GM21825 (cell line): ENCODE results near the gene MAL.
"Not testable (repeated sequence)": the region's sequence is repeated elsewhere in the genome, so short reads cannot be mapped to it uniquely, and the experiment has no call there.

Experiments
- ATAC-seq: cut with Tn5 transposase; IDR thresholded peaks from one replicate; pipeline ENCODE4 v1.9.1; 2021; ENCODE audit warnings: mild to moderate bottlenecking, moderate library complexity; ENCODE audit not compliant: unreplicated experiment

MAL gene

DNA sequence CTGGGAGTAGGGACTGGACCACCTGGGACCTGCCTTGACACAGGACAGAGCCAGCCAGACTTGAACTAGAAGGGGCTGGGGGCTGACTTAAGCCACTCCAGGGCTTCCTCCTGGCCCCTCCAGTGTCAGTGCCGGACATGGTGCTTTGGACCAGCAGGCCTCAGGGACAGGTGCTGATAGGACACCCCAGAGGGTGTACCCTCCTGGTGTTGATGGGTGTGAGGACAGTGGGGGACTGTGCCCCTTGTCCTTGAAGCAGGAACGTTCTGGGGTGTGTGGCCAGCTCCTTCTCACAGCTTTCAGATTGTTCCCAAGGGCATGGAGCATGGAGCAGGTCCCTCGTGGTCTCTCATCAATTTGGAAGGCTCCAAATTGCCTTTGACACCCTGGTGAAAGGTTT, 6.8 kb downstream of the MAL start:
- no peak for ATAC-seq

- ATAC-seq = no peak
Measured at GRCh38 chr2:95032868-95033603, 7.5 kb downstream of the MAL start.

DNA sequence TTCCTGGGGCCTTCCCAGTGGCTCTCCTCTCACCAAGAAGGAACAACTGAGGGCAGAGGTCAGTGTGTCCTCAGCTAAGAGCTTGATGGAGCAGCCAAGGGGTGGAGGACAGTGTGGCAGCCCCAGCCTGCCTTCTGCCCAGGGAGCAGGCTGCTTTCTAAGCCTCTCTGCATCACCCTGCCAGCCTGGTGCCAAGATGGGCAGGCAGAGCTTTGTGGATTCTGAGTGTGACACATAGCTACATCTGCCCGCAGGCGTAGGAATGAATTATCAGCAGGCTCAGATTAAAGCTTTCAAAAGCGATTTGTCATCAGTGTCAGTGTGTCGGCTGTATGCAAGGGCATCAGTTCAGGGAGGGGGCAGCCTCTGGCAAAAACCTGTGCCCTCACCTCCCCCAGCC, 8.7 kb downstream of the MAL start:
- no peak for ATAC-seq

GRCh38 chr2:95034818-95035217, 9.3 kb downstream of the MAL start:
- ATAC-seq = no peak

GRCh38 chr2:95036596-95037383, 11.3 kb downstream of the MAL start:
- no peak for ATAC-seq

- no peak for ATAC-seq
Measured at GRCh38 chr2:95037384-95037839, 11.9 kb downstream of the MAL start.

GRCh38 chr2:95037841-95038585, 12.5 kb downstream of the MAL start:
- not testable (repeated sequence) for ATAC-seq

- ATAC-seq = no peak
Measured at GRCh38 chr2:95038635-95039298, 13.3 kb downstream of the MAL start.

GRCh38 chr2:95039363-95039762, 13.9 kb downstream of the MAL start:
- ATAC-seq = no peak

DNA sequence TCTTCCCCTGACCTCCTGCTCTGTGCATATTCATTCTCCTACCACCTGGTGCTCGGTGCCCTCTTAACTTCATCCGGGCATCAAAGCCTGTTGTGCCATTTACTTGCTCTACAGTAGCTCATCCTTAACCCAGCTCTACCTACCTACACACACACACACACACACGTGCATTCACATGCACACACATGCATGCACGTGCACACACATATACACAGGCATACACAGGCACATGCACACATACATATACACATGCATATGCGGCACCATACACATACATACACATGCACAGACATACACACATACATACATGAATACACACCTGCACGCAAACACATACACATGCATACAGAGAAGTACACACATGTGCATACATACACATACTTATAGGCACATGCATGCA, 14.5 kb downstream of the MAL start:
- ATAC-seq = no peak

DNA sequence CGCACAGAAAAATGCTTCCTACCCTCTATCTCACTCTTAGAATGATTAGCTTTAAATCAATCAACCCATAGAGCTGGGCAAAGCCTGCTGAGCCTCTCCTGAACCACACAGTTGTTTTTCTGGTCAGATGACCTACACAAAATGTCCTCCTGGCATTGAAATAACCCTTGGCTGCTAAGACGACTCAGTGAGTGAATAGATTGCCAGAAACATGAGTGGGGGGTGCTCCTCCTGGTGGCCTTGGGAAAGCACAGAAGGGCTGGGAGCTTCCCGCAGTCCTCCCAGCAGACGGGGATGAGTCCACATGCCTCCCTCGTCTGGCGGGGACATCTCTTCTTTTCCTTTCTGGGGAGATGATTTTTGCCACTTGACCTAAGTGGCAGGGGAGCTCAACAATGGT, 14.9 kb downstream of the MAL start:
- no peak for ATAC-seq

GRCh38 chr2:95041060-95041823, 15.7 kb downstream of the MAL start:
- no peak for ATAC-seq

DNA sequence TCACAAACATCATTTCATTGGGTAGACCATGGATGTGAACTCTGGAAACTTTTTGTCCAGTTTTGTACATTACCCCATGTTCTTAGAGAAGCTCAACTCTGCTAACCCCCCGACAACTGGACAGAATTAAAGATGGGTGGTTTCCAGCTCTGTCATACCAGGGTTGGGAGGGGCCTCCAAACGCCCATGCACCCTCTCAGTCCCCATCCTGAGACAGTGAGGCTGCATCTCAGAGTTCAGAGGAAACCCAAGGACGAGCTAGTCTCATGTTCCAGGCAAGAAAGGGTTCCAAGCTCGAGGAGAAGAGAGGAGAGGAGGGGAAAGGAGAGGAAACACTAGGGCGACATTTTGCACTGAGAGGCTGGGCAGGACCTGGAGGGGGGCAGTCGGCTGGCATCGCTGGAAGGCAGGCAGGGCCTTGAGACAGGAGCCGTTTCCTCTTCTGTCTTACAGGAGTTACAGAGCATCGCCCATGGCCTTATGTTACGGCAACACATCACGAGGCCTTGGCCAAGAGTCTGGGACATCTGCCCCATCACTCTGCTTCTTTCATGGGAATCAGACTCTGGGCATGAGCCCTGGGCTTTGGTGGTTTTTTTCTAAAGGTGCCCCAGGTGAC, 16.4 kb downstream of the MAL start:
- no peak for ATAC-seq

DNA sequence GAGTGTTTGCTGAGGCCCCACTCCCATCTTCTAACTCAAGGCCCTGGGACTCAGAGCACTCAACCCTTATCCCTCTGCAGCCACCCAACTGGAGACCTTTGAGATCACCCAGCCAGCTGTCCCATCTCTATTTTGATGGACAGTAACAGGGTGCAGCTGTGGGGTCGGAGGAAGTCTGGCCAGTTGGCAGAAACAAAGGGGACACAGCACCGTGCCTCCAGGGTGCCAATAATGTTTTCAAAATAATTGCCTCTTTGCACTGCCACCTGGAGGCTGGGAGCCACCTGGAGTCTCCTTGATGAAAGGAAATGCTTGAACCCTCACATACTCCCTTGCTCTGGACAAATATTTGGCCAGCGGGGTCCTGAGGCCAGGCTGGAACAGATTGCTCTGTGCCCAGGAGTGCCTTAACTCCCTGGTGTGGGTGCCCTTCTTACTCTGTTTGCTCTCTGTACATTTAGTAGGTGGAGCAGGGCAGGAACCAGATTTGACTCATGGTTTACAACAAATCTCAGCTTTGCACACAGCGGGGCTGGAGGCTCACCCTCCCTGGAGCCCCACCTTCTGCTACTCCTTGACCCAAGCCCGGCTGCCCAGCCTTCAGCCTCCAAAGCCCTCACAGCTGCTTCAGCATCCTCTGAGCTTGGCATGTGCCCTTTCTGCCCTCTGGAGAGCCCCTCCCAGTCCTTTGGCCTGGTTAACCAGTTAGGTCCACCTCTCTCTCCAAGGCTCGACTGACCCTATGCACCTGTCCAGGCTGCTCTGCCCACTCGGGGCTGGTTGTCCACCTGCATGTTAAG, 17.2 kb downstream of the MAL start:
- no peak for ATAC-seq

- ATAC-seq = no peak
Measured at GRCh38 chr2:95043300-95044093, 18.0 kb downstream of the MAL start.

DNA sequence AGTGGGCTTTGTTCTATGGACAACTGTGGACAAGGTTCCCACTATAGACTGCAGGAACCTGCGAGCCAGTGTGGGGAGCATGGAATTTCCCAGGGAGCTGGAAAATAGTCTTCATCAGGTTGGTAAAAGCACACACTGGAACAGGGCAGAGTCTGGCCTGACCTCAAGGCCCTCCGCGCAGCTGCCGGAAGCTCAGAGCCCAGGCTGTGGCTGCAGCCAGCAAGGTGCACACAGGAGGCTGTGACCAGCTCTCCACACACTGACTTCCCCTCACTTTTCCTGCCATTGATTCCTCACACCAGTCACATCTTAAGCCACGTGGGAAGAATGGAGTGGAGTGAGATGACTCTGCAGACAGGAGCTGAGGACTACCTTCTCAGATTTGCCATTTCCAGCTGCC, 19.1 kb downstream of the MAL start:
- ATAC-seq = no peak

- ATAC-seq = no peak
Measured at GRCh38 chr2:95046371-95047112, 21.0 kb downstream of the MAL start.
